ENCODE results near the gene MUC20.
"Not testable (repeated sequence)": the region's sequence is repeated elsewhere in the genome, so short reads cannot be mapped to it uniquely, and the experiment has no call there.

MUC20 gene

DNA sequence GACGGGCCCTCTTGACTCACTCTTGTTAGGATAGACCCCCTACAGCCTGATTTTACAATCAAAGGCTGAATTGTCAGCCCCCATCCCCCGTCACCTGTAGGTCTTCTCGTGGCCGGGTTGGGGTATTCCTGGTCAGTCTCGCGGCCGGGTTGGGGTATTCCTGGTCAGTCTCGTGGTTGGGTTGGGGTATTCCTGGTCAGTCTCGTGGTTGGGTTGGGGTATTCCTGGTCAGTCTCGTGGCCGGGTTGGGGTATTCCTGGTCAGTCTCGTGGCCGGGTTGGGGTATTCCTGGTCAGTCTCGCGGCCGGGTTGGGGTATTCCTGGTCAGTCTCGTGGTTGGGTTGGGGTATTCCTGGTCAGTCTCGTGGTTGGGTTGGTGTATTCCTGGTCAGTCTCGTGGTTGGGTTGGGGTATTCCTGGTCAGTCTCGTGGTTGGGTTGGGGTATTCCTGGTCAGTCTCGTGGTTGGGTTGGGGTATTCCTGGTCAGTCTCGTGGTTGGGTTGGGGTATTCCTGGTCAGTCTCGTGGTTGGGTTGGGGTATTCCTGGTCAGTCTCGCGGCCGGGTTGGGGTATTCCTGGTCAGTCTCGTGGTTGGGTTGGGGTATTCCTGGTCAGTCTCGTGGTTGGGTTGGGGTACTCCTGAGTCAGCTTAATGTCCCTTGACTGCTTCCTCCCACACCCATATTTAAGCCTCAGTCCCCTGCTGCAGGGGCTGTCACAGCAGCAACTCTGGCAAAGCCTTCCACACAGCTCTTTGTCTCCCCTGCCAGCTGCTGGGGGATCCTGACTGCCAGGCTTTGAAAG is 50.3 kb downstream of the MUC20 start:
- not testable (repeated sequence) for DNase-seq (ENCODE audit: low read depth)

- DNase-seq (ENCODE audit: low read depth) = no peak
Measured at GRCh38 chr3:195771646-195772300, 51.0 kb downstream of the MUC20 start.

DNA sequence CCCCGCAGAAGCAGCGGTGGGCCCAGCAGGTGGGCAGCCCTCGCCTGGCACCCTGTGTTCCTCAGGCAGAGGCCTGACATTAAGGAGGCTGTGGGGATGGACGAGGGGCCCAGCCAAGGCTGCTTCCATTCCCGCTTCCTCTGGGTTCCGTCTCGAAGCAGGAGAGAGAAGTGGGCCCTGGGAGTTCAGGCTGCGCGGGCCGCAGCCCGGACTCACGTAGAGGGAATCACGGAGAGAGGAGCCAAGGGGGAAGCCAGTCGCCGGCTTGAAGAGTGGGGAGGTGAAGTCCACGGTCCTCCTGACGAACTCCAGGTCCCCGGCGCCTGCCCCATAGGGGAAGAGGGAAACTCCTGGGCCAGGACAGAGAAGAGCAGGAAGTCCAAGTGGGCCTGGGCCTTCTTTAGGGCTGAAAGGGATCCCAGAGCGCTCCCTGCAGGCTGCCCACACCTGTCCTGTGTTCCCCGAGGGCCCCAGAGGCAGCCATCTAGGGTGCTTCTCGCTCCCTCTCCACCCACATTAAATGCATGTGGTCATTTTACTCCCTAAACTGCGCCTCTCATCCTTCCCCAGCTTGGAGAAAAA is 53.3 kb downstream of the MUC20 start:
- DNase-seq (ENCODE audit: low read depth) = no peak

DNA sequence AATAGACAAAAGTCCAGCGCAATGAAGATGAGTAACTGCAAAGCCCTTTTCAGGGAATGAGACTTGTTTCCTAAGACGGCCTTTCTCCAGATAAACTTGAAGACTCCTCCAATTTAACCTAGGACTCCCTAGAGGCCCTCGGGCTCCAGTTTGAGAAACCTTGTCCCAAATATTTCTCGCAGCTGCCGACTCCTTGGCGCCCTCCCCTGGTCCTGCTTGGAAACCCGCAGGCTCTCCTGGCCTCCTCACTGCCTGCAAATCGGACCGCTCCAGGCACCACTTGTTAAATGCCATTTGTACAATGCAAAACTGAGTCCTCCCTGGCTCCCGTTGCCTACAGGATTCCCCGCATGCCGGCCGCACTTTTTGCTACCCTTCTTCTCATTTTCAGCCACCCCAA is 54.1 kb downstream of the MUC20 start:
- DNase-seq (ENCODE audit: low read depth) = no peak

- DNase-seq (ENCODE audit: low read depth) = no peak
Measured at GRCh38 chr3:195777975-195778374, 57.2 kb downstream of the MUC20 start.

- DNase-seq (ENCODE audit: low read depth) = not testable (repeated sequence)
Measured at GRCh38 chr3:195781236-195781635, 60.5 kb downstream of the MUC20 start.
